HG02981 (cell line): ENCODE measurements around the gene CBR3.
"Not testable (repeated sequence)": the region's sequence is repeated elsewhere in the genome, so short reads cannot be mapped to it uniquely, and the experiment has no call there.

Experiments used
- ATAC-seq: cut with Tn5 transposase; IDR thresholded peaks from one replicate; pipeline ENCODE4 v1.9.1; 2021; ENCODE audit warnings: mild to moderate bottlenecking, moderate library complexity; ENCODE audit not compliant: unreplicated experiment

The CBR3 gene

GRCh38 chr21:36117286-36117741 is 17.6 kb upstream of the CBR3 start:
- no peak for ATAC-seq

GRCh38 chr21:36120304-36120888 is 14.5 kb upstream of the CBR3 start:
- ATAC-seq: no peak

DNA sequence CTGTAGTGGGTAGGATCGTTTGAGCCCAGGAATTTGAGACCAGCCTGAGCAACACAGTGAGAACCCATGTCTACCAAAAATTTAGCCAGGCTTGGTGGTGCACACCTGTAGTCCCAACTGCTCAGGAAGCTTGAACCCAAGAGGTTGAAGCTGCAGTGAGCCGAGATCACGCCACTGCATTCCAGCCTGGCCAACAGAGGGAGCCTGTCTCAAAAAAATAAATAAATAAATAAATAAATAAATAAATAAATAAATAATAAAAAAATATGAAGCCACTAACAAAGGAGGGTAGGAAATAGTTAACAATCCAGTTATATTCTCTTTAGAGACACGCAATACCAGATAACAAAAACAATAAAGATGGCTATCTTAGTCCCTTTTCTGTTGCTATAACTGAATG is 11.9 kb upstream of the CBR3 start:
- no peak for ATAC-seq

- ATAC-seq: no peak
Measured at GRCh38 chr21:36124395-36124794, 10.5 kb upstream of the CBR3 start.

- ATAC-seq: no peak
Measured at GRCh38 chr21:36125512-36126207, 9.2 kb upstream of the CBR3 start.

- ATAC-seq: no peak
Measured at GRCh38 chr21:36126208-36126565, 8.7 kb upstream of the CBR3 start.

GRCh38 chr21:36126621-36127110 is 8.2 kb upstream of the CBR3 start:
- ATAC-seq: no peak

DNA sequence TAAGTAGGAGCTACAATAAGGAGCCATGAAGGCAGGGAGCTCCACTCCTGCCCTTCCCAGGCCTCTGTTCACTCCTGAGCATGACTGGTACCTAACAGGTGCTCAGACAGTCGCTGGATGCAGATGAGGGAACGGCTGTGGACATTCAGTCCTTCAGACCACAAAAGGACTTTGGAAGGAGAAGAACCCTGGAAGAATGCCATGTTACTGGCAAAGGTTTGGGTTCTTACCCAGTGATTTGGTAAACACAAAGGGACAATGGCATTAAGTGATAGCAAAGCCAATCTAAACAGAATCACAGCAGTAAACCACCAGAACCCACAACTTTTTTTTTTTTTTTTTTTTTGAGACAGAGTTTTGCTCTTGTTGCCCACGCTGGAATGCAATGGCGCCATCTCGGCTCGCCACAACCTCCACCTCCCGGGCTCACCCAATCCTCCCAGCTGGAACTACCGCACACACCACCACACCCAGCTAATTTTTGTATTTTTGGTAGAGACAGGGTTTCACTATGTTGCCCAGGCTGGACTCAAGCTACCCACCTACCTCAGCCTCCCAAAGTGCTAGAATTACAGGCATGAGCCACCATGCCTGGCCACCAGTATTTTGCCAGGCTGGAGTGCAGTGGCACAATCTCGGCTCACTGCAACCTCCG is 7.5 kb upstream of the CBR3 start:
- ATAC-seq: no peak

GRCh38 chr21:36127977-36128376 is 6.9 kb upstream of the CBR3 start:
- no peak for ATAC-seq

- ATAC-seq: no peak
Measured at GRCh38 chr21:36129219-36129618, 5.7 kb upstream of the CBR3 start.

DNA sequence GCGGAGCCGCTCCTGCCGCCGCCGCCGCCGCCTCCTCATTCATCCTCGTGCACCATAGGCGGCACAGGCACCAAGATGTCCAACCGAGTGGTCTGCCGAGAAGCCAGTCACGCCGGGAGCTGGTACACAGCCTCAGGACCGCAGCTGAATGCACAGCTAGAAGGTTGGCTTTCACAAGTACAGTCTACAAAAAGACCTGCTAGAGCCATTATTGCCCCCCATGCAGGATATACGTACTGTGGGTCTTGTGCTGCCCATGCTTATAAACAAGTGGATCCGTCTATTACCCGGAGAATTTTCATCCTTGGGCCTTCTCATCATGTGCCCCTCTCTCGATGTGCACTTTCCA is 4.5 kb upstream of the CBR3 start:
- not testable (repeated sequence) for ATAC-seq

- ATAC-seq: not testable (repeated sequence)
Measured at GRCh38 chr21:36130839-36131238, 4.0 kb upstream of the CBR3 start.

- ATAC-seq: no peak
Measured at GRCh38 chr21:36132696-36133095, 2.2 kb upstream of the CBR3 start.

- no peak for ATAC-seq
Measured at GRCh38 chr21:36135391-36136102, 668 bp downstream of the CBR3 start.

- ATAC-seq: not testable (repeated sequence)
Measured at GRCh38 chr21:36139791-36140190, 4.9 kb downstream of the CBR3 start.

DNA sequence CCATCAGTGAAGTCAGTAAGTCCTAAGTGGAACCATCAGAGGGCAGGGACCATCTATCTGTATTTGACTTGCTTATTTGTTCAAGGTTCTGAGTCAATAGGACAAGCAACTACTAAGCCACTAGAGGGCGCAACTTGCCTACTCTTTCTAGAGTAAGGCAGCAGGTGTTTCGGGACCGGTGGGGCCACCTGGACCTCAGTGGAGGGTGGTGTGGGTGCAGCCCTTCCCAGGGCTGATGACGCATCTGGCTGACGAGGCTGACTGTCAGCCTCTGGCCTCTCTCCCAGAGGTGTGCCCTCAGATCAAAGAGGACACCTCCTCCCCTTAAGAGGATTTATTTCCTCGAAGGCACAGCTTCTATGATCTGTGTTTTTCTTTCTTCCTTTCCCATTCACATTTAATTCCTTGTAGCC is 6.6 kb downstream of the CBR3 start:
- ATAC-seq: peak; percentile 78

GRCh38 chr21:36144233-36144632 is 9.4 kb downstream of the CBR3 start:
- ATAC-seq: not testable (repeated sequence)

DNA sequence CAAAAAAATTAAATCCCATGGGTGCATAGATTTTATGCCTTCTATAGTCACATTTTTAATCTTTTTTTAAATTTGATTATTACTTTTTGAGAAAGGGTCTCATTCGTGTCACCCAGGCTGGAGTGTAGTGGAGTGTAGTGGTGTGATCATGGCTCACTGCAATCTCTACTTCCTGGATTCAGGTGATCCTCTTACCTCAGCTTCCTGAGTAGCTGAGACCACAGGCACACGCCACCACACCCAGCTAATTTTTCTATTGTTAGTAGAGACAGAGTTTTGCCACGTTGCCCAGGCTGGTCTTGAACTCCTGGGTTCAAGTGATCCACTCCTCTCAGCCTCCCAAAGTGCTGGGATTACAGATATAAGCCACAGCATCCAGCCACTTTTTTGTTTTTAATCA is 10.4 kb downstream of the CBR3 start:
- no peak for ATAC-seq

DNA sequence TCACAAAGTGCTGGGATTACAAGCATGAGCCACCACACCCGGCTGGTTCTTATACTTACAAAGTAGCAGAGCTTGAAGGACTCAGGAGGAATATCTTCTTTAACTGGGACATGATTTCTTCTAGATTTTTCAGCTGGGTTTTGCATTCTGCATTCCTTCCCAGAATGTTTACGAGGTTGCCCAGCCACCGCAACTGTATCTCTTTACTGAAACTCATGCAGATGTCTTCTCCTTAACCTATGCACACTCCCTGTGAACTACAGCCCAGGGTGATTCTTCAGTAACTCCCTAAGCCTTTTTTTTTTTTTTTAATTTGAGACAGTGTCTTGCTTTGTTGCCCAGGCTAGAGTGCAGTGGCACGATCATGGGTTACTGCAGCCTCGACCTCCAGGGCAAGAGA is 13.0 kb downstream of the CBR3 start:
- no peak for ATAC-seq

DNA sequence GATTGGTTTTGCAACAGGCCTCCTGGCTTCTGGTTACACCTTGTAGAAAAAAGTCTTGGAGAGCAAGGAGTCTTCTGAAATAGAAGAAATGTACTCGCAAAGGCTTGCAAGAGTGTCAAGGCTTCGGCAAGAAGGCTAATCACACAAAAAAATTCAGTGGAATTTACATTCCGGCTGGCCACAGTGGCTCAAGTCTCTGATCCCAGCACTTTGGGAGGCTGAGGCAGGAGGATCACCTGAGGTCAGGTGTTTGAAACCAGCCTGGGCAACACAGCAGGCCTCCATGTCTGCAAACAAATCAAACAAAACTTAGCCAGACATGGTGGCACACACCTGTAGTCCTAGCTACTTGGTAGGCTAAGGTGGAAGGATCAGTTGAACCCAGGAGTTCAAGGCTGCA is 14.0 kb downstream of the CBR3 start:
- no peak for ATAC-seq
